Activated gamma-delta T cell (primary cell): Measurements from ENCODE around the gene HSPA8.
"Not testable (repeated sequence)": the region's sequence is repeated elsewhere in the genome, so short reads cannot be mapped to it uniquely, and the experiment has no call there.

Experiments
- DNase-seq: peaks from one replicate; lab custom pipeline; 2025; lab: John Stamatoyannopoulos, UW
- total RNA-seq, 2 donors: gene quantifications; one replicate each; lab custom pipeline; 2026; lab: John Stamatoyannopoulos, UW

The HSPA8 gene
- total RNA-seq, result 1,057 to 1,097 reads per million in 2 donors

DNA sequence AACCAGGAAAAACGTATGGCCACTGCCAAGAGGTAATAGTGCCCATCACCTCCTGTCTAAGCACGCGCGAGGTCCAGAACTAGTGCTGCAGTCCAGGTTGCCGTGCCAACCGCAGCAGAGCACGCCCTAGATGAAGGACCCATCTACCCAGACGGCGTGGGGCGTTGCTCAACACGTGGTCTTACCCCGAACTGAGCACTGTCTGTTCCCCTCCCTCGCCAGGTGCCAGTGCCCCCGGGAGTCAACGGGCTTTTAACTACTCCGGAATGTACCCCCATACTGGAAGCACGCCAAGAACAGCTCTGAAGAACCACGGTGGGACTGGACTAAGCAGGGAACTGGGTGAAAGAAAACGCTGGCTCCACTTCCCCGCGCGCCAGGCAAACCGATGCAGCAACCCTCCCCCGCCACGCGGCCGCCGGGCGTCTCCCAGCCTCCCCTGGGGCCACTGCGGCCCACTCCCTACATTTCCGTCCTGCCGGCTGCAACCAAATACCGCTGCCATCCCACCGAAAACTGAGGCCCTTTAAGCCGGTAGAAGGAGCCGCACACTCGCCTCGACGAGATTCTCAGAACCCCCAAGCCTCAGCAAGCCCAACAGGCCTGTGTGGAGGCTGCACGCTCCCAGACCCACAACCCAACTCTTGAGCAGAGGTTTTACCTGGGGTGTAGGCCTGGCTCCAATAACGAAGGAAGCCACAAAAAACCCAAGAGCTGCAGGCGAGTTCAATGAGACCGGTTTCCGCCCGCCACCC, at the start of gene HSPA8:
Gene HSPA8 (minus strand): TSS at position 734 of the 755 bp plus-strand sequence. CDS start 812 bp downstream, outside the sequence.
- peak; percentile 31 for DNase-seq

DNA sequence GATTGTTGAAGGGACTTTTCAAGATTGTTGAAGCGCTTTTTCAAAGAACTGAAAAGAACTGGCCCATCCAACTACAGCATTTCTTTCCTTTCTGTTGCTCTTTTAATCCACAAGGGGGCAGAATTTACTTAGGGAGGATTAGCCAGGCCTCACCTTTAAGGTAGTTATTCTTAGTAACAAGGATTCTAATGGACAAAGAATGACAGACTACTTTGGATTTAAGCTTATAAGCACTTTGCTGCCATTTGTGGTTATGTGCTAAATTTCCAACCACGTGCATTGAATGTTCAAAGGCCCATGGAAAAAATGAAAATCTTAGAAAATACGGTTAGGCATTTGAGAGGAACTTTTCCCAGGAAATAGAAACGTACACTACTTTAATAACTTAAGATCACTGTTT, 49.5 kb upstream of the HSPA8 start:
- DNase-seq, result no peak

DNA sequence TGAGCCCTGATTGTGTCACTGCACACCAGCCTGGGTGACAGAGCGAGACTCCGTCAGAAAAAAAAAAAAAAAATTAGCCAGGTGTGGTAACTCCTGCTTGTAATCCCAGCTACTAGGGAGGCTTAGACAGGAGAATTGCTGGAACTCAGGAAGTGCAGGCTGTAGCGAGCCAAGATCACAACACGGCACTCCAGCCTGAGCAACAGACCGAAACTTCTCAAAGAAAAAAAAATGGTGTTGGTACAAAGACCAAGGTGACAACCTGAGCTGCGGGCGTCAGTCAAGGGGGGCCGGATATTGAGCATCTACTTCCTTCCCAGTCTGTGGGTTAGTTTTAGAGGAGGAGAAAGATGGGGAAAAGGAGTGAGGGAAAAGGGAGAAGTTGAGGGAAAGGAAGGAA, 48.5 kb upstream of the HSPA8 start:
- no peak for DNase-seq

DNA sequence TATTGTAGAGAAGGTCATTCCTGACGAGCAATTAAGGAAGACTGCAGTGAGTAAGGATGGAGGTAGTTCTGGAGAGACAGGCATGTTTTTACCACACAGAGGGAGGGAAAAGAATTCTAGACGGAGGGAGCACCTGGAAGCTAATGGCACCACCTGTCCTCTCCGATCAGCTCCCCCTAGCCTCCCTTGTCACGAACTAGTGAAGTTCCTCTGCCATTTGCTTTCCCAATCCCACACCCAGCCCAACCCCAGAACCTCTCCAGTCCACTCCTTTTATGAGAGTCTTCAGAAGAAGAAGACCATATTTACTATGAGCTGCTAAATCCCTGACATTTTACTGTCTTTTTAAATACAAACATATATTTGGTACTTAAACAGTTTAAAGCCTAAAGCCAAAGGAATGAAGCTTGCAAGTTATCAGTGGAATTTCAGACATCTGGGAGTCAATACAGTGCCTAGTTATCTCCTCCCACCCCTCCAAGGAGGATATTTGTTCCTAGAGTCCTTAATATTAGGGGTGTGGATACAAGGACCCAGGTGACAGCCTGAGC, 46.1 kb upstream of the HSPA8 start:
- DNase-seq, result no peak

DNA sequence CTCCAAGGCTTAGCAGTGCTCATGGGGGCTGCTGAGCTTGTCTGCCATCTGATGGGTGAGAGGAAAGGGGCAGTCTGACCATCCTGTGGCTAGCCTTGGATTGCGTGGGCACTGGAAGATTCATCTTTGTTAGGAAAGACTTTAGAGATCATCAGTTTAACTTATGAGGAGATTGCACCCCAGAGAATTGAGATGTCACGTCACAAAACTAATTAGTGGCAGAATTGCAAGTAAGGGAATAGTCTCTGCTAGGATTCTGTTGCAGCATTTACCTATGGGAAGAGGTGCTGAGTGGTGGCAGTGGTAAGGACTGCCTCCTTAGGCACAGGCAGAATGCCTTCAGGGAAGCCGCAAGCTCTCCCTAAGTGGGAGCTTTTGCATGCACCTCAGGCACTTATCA, 42.8 kb upstream of the HSPA8 start:
- DNase-seq, result no peak

DNA sequence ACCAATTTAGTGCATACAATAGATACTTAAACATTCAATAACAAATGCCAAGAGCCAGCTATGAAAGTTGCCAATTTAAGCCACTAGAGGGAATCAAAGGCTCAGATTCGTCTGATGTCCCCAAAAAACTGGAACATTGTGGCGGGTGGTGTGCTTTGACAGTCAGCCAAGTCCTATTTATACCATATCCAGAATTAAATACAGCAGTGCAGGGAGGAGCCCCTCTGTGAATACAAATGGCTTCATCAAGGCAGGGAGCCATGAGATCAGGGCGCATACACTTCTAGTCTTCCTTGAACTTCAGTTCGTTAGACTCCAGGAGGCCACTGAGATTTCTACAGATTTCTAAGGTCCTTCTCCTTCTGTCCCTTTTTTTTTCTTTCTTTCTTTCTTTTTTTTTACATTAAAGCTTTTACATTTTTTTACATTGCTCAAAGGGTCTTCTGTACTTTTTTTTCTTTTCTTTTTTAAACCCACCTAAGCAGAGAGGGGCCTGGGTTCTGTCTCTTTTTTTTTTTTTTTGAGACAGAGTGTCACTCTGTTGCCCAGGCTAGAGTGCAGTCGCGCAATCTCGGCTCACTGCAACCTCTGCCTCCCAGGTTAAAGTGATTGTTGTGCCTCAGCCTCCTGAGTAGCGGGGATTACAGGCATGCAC, 41.5 kb upstream of the HSPA8 start:
- no peak for DNase-seq

DNA sequence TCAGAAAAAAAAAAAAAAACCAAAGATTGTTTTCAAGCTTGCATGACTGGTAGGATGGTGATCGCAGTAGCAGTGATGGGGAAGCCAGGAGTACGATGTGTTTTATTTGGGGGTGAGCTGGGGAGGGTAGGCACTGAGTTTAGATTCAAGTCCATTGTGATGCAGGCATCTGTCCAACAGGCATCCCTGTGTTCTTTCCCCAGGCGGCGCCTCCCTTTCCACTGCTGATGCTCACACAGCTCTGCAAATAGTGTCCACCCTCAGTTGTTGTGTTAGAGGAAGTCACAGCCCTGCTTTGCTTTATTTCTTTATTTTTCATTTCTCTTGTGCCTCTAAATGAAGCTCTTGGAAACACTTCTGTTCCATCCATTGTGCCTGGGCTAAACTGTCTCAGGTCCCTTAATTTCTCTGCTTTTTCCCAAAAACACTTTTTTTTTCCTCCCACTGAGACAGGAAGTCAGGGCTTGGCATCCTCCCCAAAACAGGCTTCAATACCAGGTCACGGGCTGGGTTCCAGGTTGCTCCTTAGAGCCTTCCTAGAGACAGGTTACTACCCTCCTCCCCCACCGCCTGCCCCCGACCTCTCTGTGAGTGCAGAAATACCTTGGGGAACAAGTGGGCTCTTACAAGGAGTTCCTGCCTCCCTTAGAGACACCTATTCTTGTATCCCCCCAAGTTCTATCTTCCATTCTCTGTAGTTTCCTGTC, 38.6 kb upstream of the HSPA8 start:
- no peak for DNase-seq

DNA sequence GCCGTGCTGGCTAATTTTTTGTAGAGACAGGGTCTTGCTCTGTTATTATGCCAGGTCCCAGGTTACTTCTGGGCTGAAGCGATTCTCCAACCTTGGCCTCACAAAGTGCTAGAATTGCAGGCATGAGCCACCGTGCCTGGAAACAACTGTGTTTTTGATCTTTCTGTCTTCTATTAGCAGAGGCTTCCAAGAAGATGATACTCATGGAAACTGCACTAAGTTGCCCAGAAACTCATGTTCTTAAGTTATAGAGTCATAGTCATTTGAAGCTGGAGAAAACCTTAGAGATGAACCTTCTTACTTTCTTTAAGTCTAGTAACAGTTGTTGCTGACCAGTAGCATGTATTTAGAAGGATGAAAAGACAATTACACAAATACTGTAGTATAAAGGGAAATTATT, 37.1 kb upstream of the HSPA8 start:
- DNase-seq, result no peak

DNA sequence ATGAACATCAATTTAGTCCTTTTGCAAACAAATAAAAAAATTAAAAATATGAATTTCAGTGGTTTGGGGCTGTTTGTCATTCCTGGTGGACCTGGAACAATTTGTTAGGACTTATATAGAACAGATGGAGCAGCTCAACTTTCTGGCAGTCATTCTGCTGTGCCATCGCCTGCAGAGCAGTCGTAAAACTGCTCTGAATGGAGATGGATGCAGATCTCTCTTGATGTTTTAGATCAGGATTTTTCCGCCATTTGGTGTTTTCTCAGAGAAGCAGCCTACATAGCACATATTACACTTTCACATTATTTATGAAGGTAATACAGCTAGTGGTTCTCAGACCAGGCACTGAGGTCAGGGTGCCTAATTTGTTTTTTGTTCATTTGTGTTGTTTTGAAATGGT, 31.8 kb upstream of the HSPA8 start:
- no peak for DNase-seq

DNA sequence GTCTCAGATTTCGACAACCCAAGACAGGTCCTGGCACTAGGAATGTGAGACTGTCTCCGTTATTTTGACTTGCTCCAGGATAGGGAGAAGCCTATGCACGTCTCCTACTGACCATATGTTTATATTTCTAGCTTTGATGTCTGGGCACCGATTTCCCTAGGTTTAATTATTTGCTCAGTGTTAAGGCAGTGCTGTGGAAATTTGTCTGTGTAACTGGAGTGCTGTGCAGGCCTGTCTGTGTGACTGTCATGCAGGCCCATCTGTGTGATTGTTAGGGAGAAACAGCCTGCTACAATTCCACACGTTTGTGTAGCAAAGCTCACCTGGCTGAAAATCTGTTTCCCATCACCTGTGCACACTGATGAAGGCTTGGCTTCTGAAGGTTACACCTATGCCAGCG, 29.6 kb upstream of the HSPA8 start:
- DNase-seq, result no peak

DNA sequence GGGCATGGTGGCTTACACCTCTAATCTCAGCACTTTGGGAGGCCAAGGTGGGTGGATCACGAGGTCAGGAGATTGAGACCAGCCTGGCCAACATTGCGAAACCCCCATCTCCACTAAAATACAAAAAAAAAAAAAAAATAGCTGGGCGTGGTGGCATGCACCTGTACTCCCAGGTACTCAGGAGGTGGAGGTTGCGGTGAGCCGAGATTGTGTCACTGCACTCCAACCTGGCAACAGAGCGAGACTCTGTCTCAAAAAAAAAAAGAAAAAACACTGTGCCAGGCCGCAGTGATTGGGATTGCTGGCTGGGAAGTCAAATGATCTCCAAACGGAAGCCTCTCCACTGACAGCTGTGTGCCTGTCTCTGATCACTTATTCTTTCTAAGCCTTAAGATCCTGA, 28.2 kb upstream of the HSPA8 start:
- DNase-seq, result not testable (repeated sequence)

DNA sequence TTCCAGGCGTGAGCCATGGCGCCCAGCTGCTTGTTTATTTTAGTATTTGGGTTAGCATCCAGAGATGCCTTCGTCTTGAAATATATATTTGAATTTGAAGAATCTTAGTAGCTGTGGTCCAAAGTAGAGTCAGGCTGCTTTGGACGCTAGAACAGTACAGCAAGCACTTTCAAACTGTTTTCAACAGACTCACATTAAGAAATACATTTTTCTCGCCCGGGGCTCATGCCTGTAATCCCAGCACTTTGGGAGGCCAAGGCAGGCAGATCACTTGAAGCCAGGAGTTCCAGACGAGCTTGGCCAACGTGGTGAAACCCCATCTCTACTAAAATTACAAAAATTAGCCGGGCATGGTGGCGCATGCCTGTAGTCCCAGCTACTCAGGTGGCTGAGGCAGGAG, 27.0 kb upstream of the HSPA8 start:
- not testable (repeated sequence) for DNase-seq

DNA sequence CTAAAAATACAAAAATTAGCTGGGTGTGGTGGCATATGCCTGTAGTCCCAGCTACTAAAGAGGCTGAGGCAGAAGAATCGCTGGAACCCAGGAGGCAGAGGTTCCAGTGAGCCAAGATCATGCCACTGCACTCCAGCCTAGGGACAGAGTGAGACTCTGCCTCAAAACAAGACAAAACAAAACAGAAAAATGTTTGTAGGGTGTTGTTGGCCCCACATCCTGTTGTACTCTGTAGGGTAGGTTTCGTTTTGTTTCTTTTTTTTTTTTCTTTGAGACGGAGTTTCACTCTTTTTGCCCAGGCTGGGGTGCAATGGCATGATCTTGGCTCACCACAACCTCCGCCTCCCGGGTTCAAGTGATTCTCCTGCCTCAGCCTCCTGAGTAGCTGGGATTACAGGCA, 25.7 kb upstream of the HSPA8 start:
- DNase-seq, result not testable (repeated sequence)

DNA sequence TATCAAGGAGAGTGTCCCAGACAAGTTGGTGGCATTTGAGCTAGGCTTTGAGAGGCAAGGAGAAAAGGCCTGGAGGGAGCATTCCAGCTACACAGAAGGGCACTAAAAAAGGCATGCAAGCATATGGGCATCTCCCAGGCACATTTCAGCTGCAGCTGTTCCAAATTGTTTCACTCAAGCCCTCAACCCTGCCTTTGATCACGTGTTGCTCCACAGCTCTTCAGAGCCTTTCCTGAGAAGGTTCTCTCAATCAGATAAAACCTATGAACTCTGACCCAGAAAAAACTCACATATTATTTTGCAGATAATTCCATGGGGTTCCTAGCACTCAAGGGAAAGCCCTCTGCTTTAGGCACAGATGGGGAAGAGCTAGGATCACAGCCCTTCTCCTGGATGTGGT, 24.4 kb upstream of the HSPA8 start:
- no peak for DNase-seq

DNA sequence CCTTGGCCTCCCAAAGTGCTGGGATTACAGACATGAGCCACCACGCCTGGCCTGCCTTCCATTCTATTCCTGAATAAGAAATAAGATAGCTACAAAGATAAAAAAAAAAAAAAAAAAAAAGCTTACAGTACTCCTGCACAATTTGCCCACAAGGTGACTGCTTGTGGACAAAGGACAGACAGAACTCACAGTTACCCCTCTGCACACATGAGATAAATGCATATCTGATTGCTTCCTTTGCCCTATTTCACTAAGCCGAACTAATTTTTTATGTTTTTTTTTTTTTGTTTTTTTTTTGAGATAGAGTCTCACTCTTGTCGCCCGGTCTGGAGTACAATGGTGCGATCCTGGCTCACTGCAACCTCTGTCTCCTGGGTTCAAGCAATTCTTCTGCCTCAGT, 23.6 kb upstream of the HSPA8 start:
- DNase-seq, result no peak

DNA sequence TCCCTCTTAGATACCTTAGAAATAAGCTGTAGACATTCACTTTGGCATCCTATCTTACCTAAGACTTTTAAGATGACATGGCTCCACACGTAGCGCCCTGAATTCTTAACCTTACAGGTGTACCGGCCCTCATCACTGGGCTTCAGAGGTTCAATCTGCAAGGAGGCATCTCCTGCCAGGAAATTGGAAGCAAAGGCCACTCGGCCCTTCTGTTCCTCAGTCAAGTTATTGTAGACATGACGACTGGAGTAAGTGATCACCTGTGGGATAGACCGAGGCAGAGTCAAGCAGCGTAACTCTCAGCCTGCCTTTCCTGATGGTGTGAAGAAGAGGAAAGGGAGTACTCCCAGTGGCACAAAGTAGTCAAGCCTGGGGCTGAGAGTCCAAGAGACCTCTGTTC, 22.5 kb upstream of the HSPA8 start:
- DNase-seq, result no peak

DNA sequence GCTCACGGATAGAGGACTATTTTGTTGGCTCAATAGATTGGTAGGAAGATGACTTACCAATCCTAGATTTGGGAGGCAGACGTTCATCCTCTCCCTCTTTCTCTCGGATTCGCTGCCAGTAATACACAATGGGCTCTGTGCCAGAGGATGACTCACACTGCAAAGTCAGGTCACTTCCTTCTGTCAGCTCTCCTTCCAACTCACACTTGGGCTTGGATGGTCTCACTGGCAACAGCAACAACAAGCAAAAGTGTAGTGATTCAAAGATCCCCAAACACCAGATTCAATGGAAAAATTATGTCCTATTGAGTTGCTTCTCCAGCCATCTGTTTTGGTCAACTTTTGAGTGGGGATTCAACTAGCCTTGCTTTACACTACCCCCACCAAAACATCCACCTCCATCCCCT, 21.7 kb upstream of the HSPA8 start:
- no peak for DNase-seq

DNA sequence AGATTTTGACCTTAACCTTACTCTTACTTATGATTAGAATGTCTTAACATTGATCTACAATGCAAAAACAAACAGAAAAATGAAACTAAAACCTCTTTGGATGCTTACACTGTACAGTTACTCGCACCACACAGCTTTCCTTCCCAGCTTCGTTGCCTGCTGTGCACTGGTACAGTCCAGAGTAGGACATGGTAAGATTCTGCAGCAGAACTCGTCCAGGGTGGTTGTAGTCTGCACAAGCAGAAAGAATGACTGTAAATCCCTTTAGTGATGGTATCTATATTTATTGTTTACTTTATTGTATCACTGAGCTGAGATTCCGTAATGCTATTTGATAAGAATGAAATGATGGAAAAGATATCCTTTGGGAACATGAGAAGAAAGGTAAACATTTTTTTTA, 21.0 kb upstream of the HSPA8 start:
- DNase-seq, result no peak

DNA sequence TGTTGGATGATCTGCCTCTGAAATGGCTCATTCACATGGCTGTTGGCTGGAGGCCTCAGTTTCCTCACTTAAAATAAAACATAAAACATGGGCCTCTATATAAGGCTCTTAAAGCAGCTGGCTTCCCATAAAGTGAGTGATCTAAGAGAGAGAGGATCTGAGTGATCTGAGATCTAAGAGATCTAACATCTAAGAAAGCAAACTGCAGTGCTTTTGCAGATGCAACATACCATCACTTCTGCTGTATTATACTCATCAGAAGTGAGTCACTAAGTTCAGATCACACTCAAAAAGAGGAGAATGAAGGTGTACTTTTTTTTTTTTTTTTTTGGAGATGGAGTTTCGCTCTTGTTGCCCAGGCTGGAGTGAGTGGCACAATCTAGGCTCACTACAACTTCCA, 18.1 kb upstream of the HSPA8 start:
- no peak for DNase-seq

DNA sequence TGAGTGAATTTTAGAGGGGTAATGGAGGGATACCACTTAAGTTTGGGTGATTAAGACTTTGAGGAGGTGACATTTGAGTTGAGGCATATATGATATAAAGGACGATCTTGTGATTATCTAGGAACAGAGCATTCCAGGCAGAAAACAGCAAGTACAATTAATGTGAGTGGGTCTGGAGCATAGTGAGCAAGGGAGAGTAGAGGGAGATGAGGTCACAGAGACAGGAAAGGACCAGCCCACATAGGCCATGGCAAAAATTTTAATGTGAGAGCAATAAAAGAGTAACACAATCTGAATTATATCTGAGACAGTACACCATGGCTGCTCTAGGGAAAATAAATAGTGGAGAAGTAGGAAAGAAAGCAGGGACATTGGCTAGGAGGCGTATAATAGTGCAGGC, 14.5 kb upstream of the HSPA8 start:
- DNase-seq, result no peak

DNA sequence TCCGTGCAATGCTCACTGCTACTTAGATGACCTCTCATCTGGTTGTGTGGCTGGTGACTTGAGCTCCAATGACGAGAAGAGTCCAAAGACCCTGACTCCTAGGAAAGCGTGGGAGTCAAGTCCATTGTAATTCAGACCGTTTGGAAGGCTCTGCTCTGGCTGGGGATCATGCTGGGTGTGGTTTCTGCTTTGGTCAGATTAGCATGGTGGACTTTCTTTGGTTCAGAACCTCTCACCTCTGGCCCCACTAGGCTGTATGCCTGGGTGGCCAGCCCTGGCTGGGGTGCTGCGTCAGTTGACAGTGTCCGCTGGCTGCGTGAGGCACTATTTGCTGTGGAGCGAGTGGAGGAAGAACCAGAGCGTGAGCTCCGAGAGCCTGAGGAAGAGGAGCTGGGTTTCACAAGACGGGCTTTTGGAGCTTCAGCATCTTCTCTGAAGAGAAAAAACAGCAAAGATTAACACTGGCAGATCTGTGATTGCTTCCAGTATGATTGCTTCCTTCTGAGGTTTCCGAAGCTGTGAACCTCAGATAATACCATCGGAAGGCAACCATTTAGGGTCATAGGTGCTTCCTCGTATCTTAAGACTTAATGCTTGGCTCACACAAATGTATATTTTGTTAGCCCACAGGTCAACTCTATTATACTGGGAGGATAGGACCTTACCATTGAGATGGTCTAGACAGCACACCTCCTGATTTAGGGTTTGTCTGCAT, 11.6 kb upstream of the HSPA8 start:
- no peak for DNase-seq

DNA sequence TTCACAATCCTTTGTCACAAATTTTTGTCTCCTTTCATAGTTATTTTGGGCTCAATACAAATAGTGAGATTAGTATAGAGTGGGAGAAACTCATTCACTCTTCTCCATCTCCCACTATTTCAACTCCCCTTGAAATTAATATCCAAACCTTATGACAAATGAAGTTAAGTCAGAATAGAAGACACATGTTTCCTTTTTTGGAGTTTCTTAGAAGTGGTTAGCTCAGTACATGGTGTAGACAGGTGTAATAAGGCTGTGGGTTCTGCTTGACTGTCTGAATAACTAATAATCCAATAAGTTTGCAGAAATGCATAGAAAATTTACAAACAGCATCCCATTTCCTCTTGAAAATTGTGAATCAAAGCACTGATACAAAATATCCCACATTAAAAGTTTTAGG, 10.8 kb upstream of the HSPA8 start:
- DNase-seq, result no peak
